ENCODE data around the gene PKD2. TPM values are rescaled to one million over a fixed set of nuclear protein-coding genes. Genes with fewer than 3 reads are reported as not detected.

PKD2 gene
- total and polyA plus RNA-seq, 2 donors (not counting 1 experiment from before 2014, with no cell fraction given), result 109 to 158 TPM

- Histone ChIP-seq H3K27me3 (ENCODE audit: control insufficient read depth, insufficient read depth, low read length) (no peaks in the 10 kb centered on the region), H3K4me1 (ENCODE audit: control insufficient read depth, extremely low read depth, insufficient read depth, low read length) (peaks cover 5% of the 10 kb centered on the region), H3K79me2 (ENCODE audit: control insufficient read depth, insufficient read depth, low read length) (no peaks in the 10 kb centered on the region), H3K9ac (ENCODE audit: insufficient read depth, low read length) (no peak overlapping the region), H4K20me1 (ENCODE audit: control insufficient read depth, extremely low read depth, insufficient read depth, low read length) (no peaks in the 10 kb centered on the region), H3K9me3 (ENCODE audit: control insufficient read depth, insufficient read depth, low read depth, low read length) (no peaks in the 10 kb centered on the region), H2AFZ (ENCODE audit: low read length) (no peak overlapping the region), H3K4me2 (ENCODE audit: extremely low read depth, insufficient read depth, low read length) (no peak overlapping the region), H3K4me3 (replicated peaks in 1 of 4; ENCODE audit: control extremely low read depth in 1 of 4, insufficient read depth in 1 of 4, low read depth in 3 of 4, low read length in 4 of 4) (no peak overlapping the region), H3K27ac (ENCODE audit: insufficient read depth, low read length) (no peak overlapping the region), H3K36me3 (ENCODE audit: control insufficient read depth, insufficient read depth, low read length) (no peaks in the 10 kb centered on the region)
- TF ChIP-seq EZH2 (IDR thresholded peaks at IDR 0.05; ENCODE audit: low read length, missing control alignments) (no peak), CTCF (conservative IDR thresholded peaks at IDR 0.05 in 1 of 2, IDR thresholded peaks at IDR 0.05 in 1 of 2; ENCODE audit: low read depth in 1 of 2, low read length in 2 of 2) (no peak)
- no peak for DNase-seq (ENCODE audit: low read depth in 2 of 2)
Observed at GRCh38 chr4:88098993-88099752, 91.7 kb downstream of the PKD2 start.

GRCh38 chr4:88101165-88101564, 93.7 kb downstream of the PKD2 start:
- Histone ChIP-seq H3K9me3 (ENCODE audit: control insufficient read depth, insufficient read depth, low read depth, low read length) (no peaks in the 10 kb centered on the region), H3K4me2 (ENCODE audit: extremely low read depth, insufficient read depth, low read length) (no peak overlapping the region), H3K4me1 (ENCODE audit: control insufficient read depth, extremely low read depth, insufficient read depth, low read length) (peaks cover 8% of the 10 kb centered on the region), H4K20me1 (ENCODE audit: control insufficient read depth, extremely low read depth, insufficient read depth, low read length) (no peaks in the 10 kb centered on the region), H3K36me3 (ENCODE audit: control insufficient read depth, insufficient read depth, low read length) (no peaks in the 10 kb centered on the region), H3K4me3 (replicated peaks in 1 of 4; ENCODE audit: control extremely low read depth in 1 of 4, insufficient read depth in 1 of 4, low read depth in 3 of 4, low read length in 4 of 4) (no peak overlapping the region), H3K79me2 (ENCODE audit: control insufficient read depth, insufficient read depth, low read length) (no peaks in the 10 kb centered on the region), H2AFZ (ENCODE audit: low read length) (no peak overlapping the region), H3K9ac (ENCODE audit: insufficient read depth, low read length) (no peak overlapping the region), H3K27ac (ENCODE audit: insufficient read depth, low read length) (no peak overlapping the region), H3K27me3 (ENCODE audit: control insufficient read depth, insufficient read depth, low read length) (no peaks in the 10 kb centered on the region)
- no peak for TF ChIP-seq EZH2 (IDR thresholded peaks at IDR 0.05; ENCODE audit: low read length, missing control alignments)
- no peak for TF ChIP-seq CTCF (conservative IDR thresholded peaks at IDR 0.05 in 1 of 2, IDR thresholded peaks at IDR 0.05 in 1 of 2; ENCODE audit: low read depth in 1 of 2, low read length in 2 of 2)
- DNase-seq (ENCODE audit: low read depth in 2 of 2), result no peak

- no peak for DNase-seq (ENCODE audit: low read depth in 2 of 2)
- Histone ChIP-seq H3K79me2 (ENCODE audit: control insufficient read depth, insufficient read depth, low read length) (no peaks in the 10 kb centered on the region), H3K4me2 (ENCODE audit: extremely low read depth, insufficient read depth, low read length) (no peak overlapping the region), H2AFZ (ENCODE audit: low read length) (no peak overlapping the region), H3K4me1 (ENCODE audit: control insufficient read depth, extremely low read depth, insufficient read depth, low read length) (peaks cover 8% of the 10 kb centered on the region), H3K9ac (ENCODE audit: insufficient read depth, low read length) (no peak overlapping the region), H3K36me3 (ENCODE audit: control insufficient read depth, insufficient read depth, low read length) (no peaks in the 10 kb centered on the region), H3K4me3 (replicated peaks in 1 of 4; ENCODE audit: control extremely low read depth in 1 of 4, insufficient read depth in 1 of 4, low read depth in 3 of 4, low read length in 4 of 4) (no peak overlapping the region), H3K27ac (ENCODE audit: insufficient read depth, low read length) (no peak overlapping the region), H3K9me3 (ENCODE audit: control insufficient read depth, insufficient read depth, low read depth, low read length) (no peaks in the 10 kb centered on the region), H3K27me3 (ENCODE audit: control insufficient read depth, insufficient read depth, low read length) (no peaks in the 10 kb centered on the region), H4K20me1 (ENCODE audit: control insufficient read depth, extremely low read depth, insufficient read depth, low read length) (no peaks in the 10 kb centered on the region)
- TF ChIP-seq CTCF (conservative IDR thresholded peaks at IDR 0.05 in 1 of 2, IDR thresholded peaks at IDR 0.05 in 1 of 2; ENCODE audit: low read depth in 1 of 2, low read length in 2 of 2) (no peak), EZH2 (IDR thresholded peaks at IDR 0.05; ENCODE audit: low read length, missing control alignments) (no peak)
Observed at GRCh38 chr4:88102026-88102425, 94.6 kb downstream of the PKD2 start.

Data from fibroblast of lung (primary cell).